PC-3 (cell line): ENCODE data around the gene UGCG.

Experiments
- CTCF ChIP-seq: fragments of 300-600 bp; sonication (generic); conservative IDR thresholded peaks from 2 replicates; pipeline ENCODE4 v1.5.1; 2017; ENCODE audit warnings: antibody characterized with exemption, low read depth, mild to moderate bottlenecking, low read length
- EZH2 ChIP-seq: fragments of 300-600 bp; sonication (generic); IDR thresholded peaks from one replicate; pipeline ENCODE4 v1.6.1; 2017; ENCODE audit warnings: antibody characterized with exemption, mild to moderate bottlenecking, low read length; ENCODE audit not compliant: unreplicated experiment

GRCh38 chr9:111900858-111901612 is 4.4 kb downstream of the UGCG start:
- TF ChIP-seq CTCF: no peak
- TF ChIP-seq EZH2: no peak
